OCI-LY1 (cell line): ENCODE data around the gene CHRM4.

Source experiments
- EZH2 ChIP-seq: fragments of 200-600 bp; sonication (generic), shearing (Covaris generic); IDR thresholded peaks from 2 replicates; pipeline ENCODE4 v1.8.0; 2017; ENCODE audit warnings: borderline replicate concordance, mixed run types, mild to moderate bottlenecking, antibody characterized with exemption, low read length, moderate library complexity, mixed read lengths
- TF ChIP-seq, protein P1 (sequence below): fragments of 200-600 bp; sonication (generic), shearing (Covaris generic); IDR thresholded peaks from 2 replicates; pipeline ENCODE4 v1.5.1; 2017; ENCODE audit warnings: mild to moderate bottlenecking, antibody characterized with exemption, low read length, moderate library complexity, mixed read lengths

DNA sequence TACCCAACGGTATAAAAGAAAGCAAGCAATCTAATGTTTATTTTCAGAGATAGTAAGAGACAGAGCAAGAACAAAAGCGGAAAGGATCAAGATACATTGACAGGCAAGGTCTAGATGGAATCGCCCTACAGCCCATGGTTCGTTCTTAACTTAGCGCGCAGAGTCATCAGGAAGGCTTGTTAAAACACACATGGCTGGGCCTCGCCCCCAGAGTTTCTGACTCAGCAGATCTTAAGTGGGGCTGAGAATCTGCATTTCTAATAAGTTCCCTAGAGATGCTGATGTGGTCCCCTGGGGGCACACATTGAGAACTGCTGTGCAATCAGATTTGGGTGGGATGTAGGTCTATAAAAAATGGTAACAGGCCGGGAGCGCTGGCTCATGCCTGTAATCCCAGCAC lies 35.8 kb upstream of the CHRM4 start:
- TF ChIP-seq, protein P1, sequence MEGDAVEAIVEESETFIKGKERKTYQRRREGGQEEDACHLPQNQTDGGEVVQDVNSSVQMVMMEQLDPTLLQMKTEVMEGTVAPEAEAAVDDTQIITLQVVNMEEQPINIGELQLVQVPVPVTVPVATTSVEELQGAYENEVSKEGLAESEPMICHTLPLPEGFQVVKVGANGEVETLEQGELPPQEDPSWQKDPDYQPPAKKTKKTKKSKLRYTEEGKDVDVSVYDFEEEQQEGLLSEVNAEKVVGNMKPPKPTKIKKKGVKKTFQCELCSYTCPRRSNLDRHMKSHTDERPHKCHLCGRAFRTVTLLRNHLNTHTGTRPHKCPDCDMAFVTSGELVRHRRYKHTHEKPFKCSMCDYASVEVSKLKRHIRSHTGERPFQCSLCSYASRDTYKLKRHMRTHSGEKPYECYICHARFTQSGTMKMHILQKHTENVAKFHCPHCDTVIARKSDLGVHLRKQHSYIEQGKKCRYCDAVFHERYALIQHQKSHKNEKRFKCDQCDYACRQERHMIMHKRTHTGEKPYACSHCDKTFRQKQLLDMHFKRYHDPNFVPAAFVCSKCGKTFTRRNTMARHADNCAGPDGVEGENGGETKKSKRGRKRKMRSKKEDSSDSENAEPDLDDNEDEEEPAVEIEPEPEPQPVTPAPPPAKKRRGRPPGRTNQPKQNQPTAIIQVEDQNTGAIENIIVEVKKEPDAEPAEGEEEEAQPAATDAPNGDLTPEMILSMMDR, result no peak
- TF ChIP-seq EZH2, result no peak
